OCI-LY1 (cell line): Measurements from ENCODE around the gene PLXDC1.

Experiments
- EZH2 ChIP-seq: fragments of 200-600 bp; sonication (generic), shearing (Covaris generic); IDR thresholded peaks from 2 replicates; pipeline ENCODE4 v1.8.0; 2017; ENCODE audit warnings: borderline replicate concordance, mixed run types, mild to moderate bottlenecking, antibody characterized with exemption, low read length, moderate library complexity, mixed read lengths
- TF ChIP-seq, protein P1 (sequence below): fragments of 200-600 bp; sonication (generic), shearing (Covaris generic); IDR thresholded peaks from 2 replicates; pipeline ENCODE4 v1.5.1; 2017; ENCODE audit warnings: mild to moderate bottlenecking, antibody characterized with exemption, low read length, moderate library complexity, mixed read lengths

DNA sequence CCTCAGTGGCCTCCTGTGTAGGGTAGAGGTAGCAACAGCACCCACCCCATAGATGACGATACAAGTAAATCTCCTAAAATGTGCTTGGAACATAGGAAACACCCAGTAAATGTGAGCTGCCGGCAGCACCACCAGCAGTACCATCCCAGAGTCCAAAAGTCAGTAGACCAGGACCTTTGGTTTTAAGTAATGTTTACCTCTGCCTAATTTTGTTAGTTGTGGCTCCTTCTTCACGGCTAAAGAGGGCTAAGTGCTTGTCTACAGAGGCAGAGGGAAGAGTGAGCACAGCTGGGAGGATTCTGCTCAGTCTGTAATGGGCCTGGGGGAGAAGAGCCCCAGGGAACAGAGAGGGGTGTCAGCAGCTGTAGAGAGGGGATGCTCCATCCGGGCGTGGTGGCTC, 92.9 kb downstream of the PLXDC1 start:
- TF ChIP-seq, protein P1, sequence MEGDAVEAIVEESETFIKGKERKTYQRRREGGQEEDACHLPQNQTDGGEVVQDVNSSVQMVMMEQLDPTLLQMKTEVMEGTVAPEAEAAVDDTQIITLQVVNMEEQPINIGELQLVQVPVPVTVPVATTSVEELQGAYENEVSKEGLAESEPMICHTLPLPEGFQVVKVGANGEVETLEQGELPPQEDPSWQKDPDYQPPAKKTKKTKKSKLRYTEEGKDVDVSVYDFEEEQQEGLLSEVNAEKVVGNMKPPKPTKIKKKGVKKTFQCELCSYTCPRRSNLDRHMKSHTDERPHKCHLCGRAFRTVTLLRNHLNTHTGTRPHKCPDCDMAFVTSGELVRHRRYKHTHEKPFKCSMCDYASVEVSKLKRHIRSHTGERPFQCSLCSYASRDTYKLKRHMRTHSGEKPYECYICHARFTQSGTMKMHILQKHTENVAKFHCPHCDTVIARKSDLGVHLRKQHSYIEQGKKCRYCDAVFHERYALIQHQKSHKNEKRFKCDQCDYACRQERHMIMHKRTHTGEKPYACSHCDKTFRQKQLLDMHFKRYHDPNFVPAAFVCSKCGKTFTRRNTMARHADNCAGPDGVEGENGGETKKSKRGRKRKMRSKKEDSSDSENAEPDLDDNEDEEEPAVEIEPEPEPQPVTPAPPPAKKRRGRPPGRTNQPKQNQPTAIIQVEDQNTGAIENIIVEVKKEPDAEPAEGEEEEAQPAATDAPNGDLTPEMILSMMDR: no peak
- TF ChIP-seq EZH2: no peak
